HG03135 (cell line): ENCODE measurements around the gene STK39.

Experiments used
- ATAC-seq: cut with Tn5 transposase; IDR thresholded peaks from one replicate; pipeline ENCODE4 v1.9.1; 2021; ENCODE audit warnings: mild to moderate bottlenecking, moderate library complexity; ENCODE audit not compliant: unreplicated experiment

The STK39 gene

GRCh38 chr2:168185583-168186274 is 61.7 kb downstream of the STK39 start:
- no peak for ATAC-seq

GRCh38 chr2:168184681-168185513 is 62.5 kb downstream of the STK39 start:
- no peak for ATAC-seq

GRCh38 chr2:168183308-168183997 is 63.9 kb downstream of the STK39 start:
- no peak for ATAC-seq

GRCh38 chr2:168182550-168183249 is 64.7 kb downstream of the STK39 start:
- no peak for ATAC-seq

GRCh38 chr2:168181825-168182224 is 65.6 kb downstream of the STK39 start:
- ATAC-seq = no peak

GRCh38 chr2:168180914-168181313 is 66.5 kb downstream of the STK39 start:
- ATAC-seq = no peak

GRCh38 chr2:168180483-168180882 is 66.9 kb downstream of the STK39 start:
- no peak for ATAC-seq

GRCh38 chr2:168179592-168179991 is 67.8 kb downstream of the STK39 start:
- no peak for ATAC-seq

GRCh38 chr2:168178520-168179324 is 68.7 kb downstream of the STK39 start:
- no peak for ATAC-seq

- no peak for ATAC-seq
These were observed 71.0 kb downstream of the STK39 start for GRCh38 chr2:168176402-168176801.

GRCh38 chr2:168175469-168175868 is 71.9 kb downstream of the STK39 start:
- no peak for ATAC-seq

- ATAC-seq = no peak
These were observed 72.6 kb downstream of the STK39 start for GRCh38 chr2:168174756-168175155.

GRCh38 chr2:168172071-168172470 is 75.3 kb downstream of the STK39 start:
- ATAC-seq = no peak

- ATAC-seq = no peak
These were observed 76.2 kb downstream of the STK39 start for GRCh38 chr2:168171059-168171762.

- no peak for ATAC-seq
These were observed 78.2 kb downstream of the STK39 start for GRCh38 chr2:168169097-168169745.

- ATAC-seq = no peak
These were observed 79.7 kb downstream of the STK39 start for GRCh38 chr2:168167511-168168263.

- ATAC-seq = no peak
These were observed 80.4 kb downstream of the STK39 start for GRCh38 chr2:168166902-168167510.
